ENCODE results near the gene PBX1.
"Not testable (repeated sequence)": the region's sequence is repeated elsewhere in the genome, so short reads cannot be mapped to it uniquely, and the experiment has no call there.

The PBX1 gene

GRCh38 chr1:164645921-164646320 lies 86.9 kb downstream of the PBX1 start:
- no peak for DNase-seq

GRCh38 chr1:164647211-164647610 lies 88.2 kb downstream of the PBX1 start:
- DNase-seq: no peak

GRCh38 chr1:164648636-164649035 lies 89.7 kb downstream of the PBX1 start:
- DNase-seq: no peak

GRCh38 chr1:164649146-164649545 lies 90.2 kb downstream of the PBX1 start:
- DNase-seq: no peak

GRCh38 chr1:164650531-164650930 lies 91.5 kb downstream of the PBX1 start:
- no peak for DNase-seq

- no peak for DNase-seq
Measured at GRCh38 chr1:164651351-164651951, 92.5 kb downstream of the PBX1 start.

- not testable (repeated sequence) for DNase-seq
Measured at GRCh38 chr1:164652969-164653368, 94.0 kb downstream of the PBX1 start.

- no peak for DNase-seq
Measured at GRCh38 chr1:164653705-164654104, 94.7 kb downstream of the PBX1 start.

- DNase-seq: no peak
Measured at GRCh38 chr1:164654200-164654599, 95.2 kb downstream of the PBX1 start.

GRCh38 chr1:164658864-164659263 lies 99.9 kb downstream of the PBX1 start:
- no peak for DNase-seq

GRCh38 chr1:164659621-164660411 lies 100.8 kb downstream of the PBX1 start:
- DNase-seq: no peak

- no peak for DNase-seq
Measured at GRCh38 chr1:164660412-164660772, 101.4 kb downstream of the PBX1 start.

- DNase-seq: no peak
Measured at GRCh38 chr1:164660775-164661174, 101.8 kb downstream of the PBX1 start.

GRCh38 chr1:164662462-164662861 lies 103.5 kb downstream of the PBX1 start:
- DNase-seq: no peak

GRCh38 chr1:164662955-164663354 lies 104.0 kb downstream of the PBX1 start:
- no peak for DNase-seq

GRCh38 chr1:164664127-164664526 lies 105.1 kb downstream of the PBX1 start:
- no peak for DNase-seq

- DNase-seq: no peak
Measured at GRCh38 chr1:164667001-164667400, 108.0 kb downstream of the PBX1 start.

GRCh38 chr1:164667600-164667999 lies 108.6 kb downstream of the PBX1 start:
- DNase-seq: no peak

- no peak for DNase-seq
Measured at GRCh38 chr1:164668491-164669400, 109.8 kb downstream of the PBX1 start.

GRCh38 chr1:164670026-164670425 lies 111.0 kb downstream of the PBX1 start:
- DNase-seq: no peak

- DNase-seq: no peak
Measured at GRCh38 chr1:164670786-164671185, 111.8 kb downstream of the PBX1 start.

GRCh38 chr1:164671323-164671965 lies 112.5 kb downstream of the PBX1 start:
- no peak for DNase-seq

- no peak for DNase-seq
Measured at GRCh38 chr1:164671966-164672571, 113.1 kb downstream of the PBX1 start.
